ENCODE results near the gene PHF3. TPM values are rescaled to one million over a fixed set of nuclear protein-coding genes. Genes with fewer than 3 reads are reported as not detected.
A peak's percentile ranks its signal among the peaks of the same experiment; 100 is the strongest.

The PHF3 gene
- total and polyA plus RNA-seq, 2 donors (not counting 1 experiment from before 2014, with no cell fraction given): 13.5 to 111 TPM

DNA sequence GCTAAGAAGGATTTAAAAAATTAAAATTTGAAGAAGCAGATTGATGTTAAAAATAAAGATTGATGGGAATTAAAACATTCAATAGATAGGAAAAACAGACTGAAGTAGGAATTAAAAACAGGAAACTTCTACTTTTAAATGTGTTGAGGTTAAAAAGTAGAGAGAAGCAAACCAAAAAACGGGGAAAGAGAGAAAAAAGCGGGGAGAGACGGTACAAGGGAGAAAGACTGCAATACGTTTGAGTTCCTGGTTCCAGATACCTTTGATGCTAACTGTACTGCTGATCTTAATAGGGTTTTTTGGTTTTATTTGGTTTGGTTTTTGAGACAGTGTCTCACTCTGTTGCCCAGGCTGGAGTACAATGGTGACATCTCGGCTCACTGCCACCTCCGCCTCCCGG is 36.4 kb upstream of the PHF3 start:
- H3K9me3 Mint-ChIP-seq (ENCODE audit: insufficient read depth): no peaks in the 10 kb centered on the region

GRCh38 chr6:63600136-63600535 is 35.5 kb upstream of the PHF3 start:
- peaks cover 15% of the 10 kb centered on the region for H3K4me1 Mint-ChIP-seq

More for the DNA sequence above, 36.4 kb upstream of the PHF3 start:
- TF ChIP-seq CTCF (IDR thresholded peaks at IDR 0.05): no peak
- TF ChIP-seq EZH2 (IDR thresholded peaks at IDR 0.05; ENCODE audit: borderline replicate concordance, insufficient read depth, low read depth, low read length, poor library complexity, severe bottlenecking): no peak
- Histone ChIP-seq H3K27me3 (replicated peaks in 1 of 4; ENCODE audit: control extremely low read depth in 1 of 4, control insufficient read depth in 3 of 4, insufficient read depth in 4 of 4, low read length in 3 of 4) (peaks cover 0 to 3% (median 0%) of the 10 kb centered on the region in 4 experiments), H3K9ac (ENCODE audit: low read length) (no peak overlapping the region), H3K4me3 (ENCODE audit: control extremely low read depth in 1 of 5, extremely low read depth in 1 of 5, insufficient read depth in 1 of 5, low read depth in 2 of 5, low read length in 4 of 5) (no peak overlapping the region), H3K36me3 (replicated peaks in 1 of 2; ENCODE audit: control extremely low read depth in 1 of 2, control insufficient read depth in 1 of 2, extremely low read depth in 1 of 2, insufficient read depth in 2 of 2, low read length in 1 of 2) (no peaks in the 10 kb centered on the region), H3K9me3 (ENCODE audit: control extremely low read depth in 1 of 3, control insufficient read depth in 2 of 3, insufficient read depth in 1 of 3, low read length in 2 of 3) (no peaks in the 10 kb centered on the region), H3K27ac (ENCODE audit: low read length in 2 of 2) (no peak overlapping the region), H3K79me2 (ENCODE audit: control insufficient read depth, insufficient read depth, low read length) (no peaks in the 10 kb centered on the region), H3K4me2 (replicated peaks; ENCODE audit: low read depth, low read length, poor library complexity, severe bottlenecking) (peak overlapping the region; percentile 81), H2AFZ (ENCODE audit: insufficient read depth, low read depth, low read length, poor library complexity, severe bottlenecking) (peak overlapping the region; percentile 16), H3K4me1 (ENCODE audit: control insufficient read depth in 2 of 2, insufficient read depth in 2 of 2, low read length in 2 of 2) (peaks cover 8 to 11% of the 10 kb centered on the region in 2 donors), H4K20me1 (ENCODE audit: control insufficient read depth, insufficient read depth, low read length, poor library complexity, severe bottlenecking) (no peaks in the 10 kb centered on the region)
- intact Hi-C loops (cut with micrococcal nuclease): no loop called here
- no peaks in the 10 kb centered on the region for H3K27me3 Mint-ChIP-seq
- peak overlapping the region; percentile 92 for H3K4me3 Mint-ChIP-seq
- ATAC-seq (ENCODE audit: low read depth): no peak
- DNase-seq: no peak
- POLR2A ChIA-PET: no interaction called here
- peak overlapping the region; percentile 43 for H3K27ac Mint-ChIP-seq
- H3K4me1 Mint-ChIP-seq: peaks cover 15% of the 10 kb centered on the region
- CTCF ChIA-PET: interaction anchor here (1.0 to 6.4 kb wide), 29 partner anchors 8 to 292 kb away, joined by 3 to 239 read pairs (median 5); partner anchors contain the start of gene PHF3
- WGBS (ENCODE audit: insufficient coverage): 92% methylated on average over 7 of the region's 7 CpGs

More at GRCh38 chr6:63600136-63600535, 35.5 kb upstream of the PHF3 start:
- TF ChIP-seq CTCF (IDR thresholded peaks at IDR 0.05) (no peak), EZH2 (IDR thresholded peaks at IDR 0.05; ENCODE audit: borderline replicate concordance, insufficient read depth, low read depth, low read length, poor library complexity, severe bottlenecking) (no peak)
- ATAC-seq (ENCODE audit: low read depth) (no peak), DNase-seq (no peak)
- Histone ChIP-seq H3K36me3 (replicated peaks in 1 of 2; ENCODE audit: control extremely low read depth in 1 of 2, control insufficient read depth in 1 of 2, extremely low read depth in 1 of 2, insufficient read depth in 2 of 2, low read length in 1 of 2) (no peaks in the 10 kb centered on the region), H3K27ac (ENCODE audit: low read length in 2 of 2) (no peak overlapping the region), H3K27me3 (replicated peaks in 1 of 4; ENCODE audit: control extremely low read depth in 1 of 4, control insufficient read depth in 3 of 4, insufficient read depth in 4 of 4, low read length in 3 of 4) (peaks cover 0 to 3% (median 0%) of the 10 kb centered on the region in 4 experiments), H3K4me3 (ENCODE audit: control extremely low read depth in 1 of 5, extremely low read depth in 1 of 5, insufficient read depth in 1 of 5, low read depth in 2 of 5, low read length in 4 of 5) (no peak overlapping the region), H3K4me1 (ENCODE audit: control insufficient read depth in 2 of 2, insufficient read depth in 2 of 2, low read length in 2 of 2) (peaks cover 8 to 11% of the 10 kb centered on the region in 2 donors), H2AFZ (ENCODE audit: insufficient read depth, low read depth, low read length, poor library complexity, severe bottlenecking) (no peak overlapping the region), H3K79me2 (ENCODE audit: control insufficient read depth, insufficient read depth, low read length) (no peaks in the 10 kb centered on the region), H3K4me2 (replicated peaks; ENCODE audit: low read depth, low read length, poor library complexity, severe bottlenecking) (no peak overlapping the region), H4K20me1 (ENCODE audit: control insufficient read depth, insufficient read depth, low read length, poor library complexity, severe bottlenecking) (no peaks in the 10 kb centered on the region), H3K9ac (ENCODE audit: low read length) (no peak overlapping the region), H3K9me3 (ENCODE audit: control extremely low read depth in 1 of 3, control insufficient read depth in 2 of 3, insufficient read depth in 1 of 3, low read length in 2 of 3) (no peaks in the 10 kb centered on the region)
- WGBS (ENCODE audit: insufficient coverage): no CpG with 5 or more reads among the region's 6 CpGs
- no peak overlapping the region for H3K27ac Mint-ChIP-seq
- no peaks in the 10 kb centered on the region for H3K9me3 Mint-ChIP-seq (ENCODE audit: insufficient read depth)
- CTCF ChIA-PET: interaction anchor here (1.0 to 6.4 kb wide), 7 partner anchors 8 to 249 kb away, joined by 3 to 239 read pairs (median 6); no protein-coding TSS in a partner anchor
- intact Hi-C loops (cut with micrococcal nuclease): no loop called here
- no peaks in the 10 kb centered on the region for H3K27me3 Mint-ChIP-seq
- no peak overlapping the region for H3K4me3 Mint-ChIP-seq
- POLR2A ChIA-PET: no interaction called here
